ENCODE results near the gene HHIPL1.

HHIPL1 gene

DNA sequence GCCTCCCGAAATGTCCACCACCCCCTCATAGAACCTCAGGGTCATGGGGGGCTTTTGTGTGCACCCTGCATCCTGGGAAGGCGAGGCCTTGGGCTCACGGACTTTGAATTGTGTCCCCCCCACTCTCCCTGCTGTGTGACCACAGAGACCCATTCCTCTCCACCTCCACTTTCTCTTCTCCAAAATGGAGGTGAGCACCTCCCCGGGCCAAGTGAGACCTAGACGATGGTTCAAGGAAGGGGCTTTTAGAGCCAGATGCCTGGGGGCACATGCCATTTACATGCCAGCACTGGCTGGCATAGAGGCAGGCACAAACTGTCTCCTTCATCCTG is 72.7 kb downstream of the HHIPL1 start:
- Histone ChIP-seq H3K36me3 (ENCODE audit: insufficient read depth, low read depth, low read length) (no peaks in the 10 kb centered on the region), H3K9ac (ENCODE audit: low read depth, low read length) (no peak overlapping the region), H3K9me3 (ENCODE audit: insufficient read depth, low read depth, low read length) (peaks cover 3% of the 10 kb centered on the region; the same call in 1 of the 2 replicates), H3K27ac (ENCODE audit: low read length) (no peak overlapping the region), H3K27me3 (ENCODE audit: insufficient read depth, low read length) (no peaks in the 10 kb centered on the region), H3K4me3 (ENCODE audit: low read length) (no peak overlapping the region), H3K4me1 (ENCODE audit: insufficient read depth, low read length) (no peaks in the 10 kb centered on the region)

DNA sequence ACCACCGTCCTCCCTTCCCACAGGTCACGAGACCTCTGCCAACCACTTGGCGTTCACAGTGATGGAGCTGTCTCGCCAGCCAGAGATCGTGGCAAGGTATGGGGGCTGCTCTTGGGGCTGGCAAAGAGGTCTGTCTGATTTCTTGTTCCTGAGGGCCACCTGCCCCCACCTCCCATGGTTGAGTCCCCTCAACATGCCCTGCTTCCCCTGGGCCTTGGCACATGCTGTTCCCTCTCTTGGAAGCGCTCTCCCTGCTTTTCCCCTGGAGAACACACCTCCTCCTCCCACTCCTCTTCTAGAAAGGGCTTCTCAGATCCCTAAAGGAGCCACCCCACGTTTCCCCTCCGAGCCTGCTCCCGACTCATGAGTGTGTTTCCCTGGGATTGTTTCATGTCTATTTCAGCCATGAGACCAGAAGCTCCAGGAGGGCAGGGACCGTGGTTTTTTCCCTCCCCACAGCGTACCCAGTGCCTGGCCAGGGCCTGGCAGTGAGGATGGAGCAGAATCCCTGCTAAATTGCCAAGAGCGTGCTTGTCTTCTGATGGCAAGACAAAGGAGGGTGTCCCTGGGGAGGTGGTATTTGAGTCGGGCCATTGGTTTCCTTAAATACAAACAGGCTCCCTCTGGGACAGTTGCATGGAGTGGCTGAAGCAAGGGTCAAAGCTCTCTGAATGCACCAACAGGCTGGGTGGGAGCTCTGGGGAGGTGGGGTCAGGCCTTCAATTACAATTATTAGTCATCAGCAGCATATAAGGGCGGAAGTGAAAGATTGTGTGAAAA is 73.3 kb downstream of the HHIPL1 start:
- no peaks in the 10 kb centered on the region for H3K36me3 ChIP-seq (ENCODE audit: insufficient read depth, low read depth, low read length)
- H3K4me1 ChIP-seq (ENCODE audit: insufficient read depth, low read length): no peaks in the 10 kb centered on the region
- no peak overlapping the region for H3K27ac ChIP-seq (ENCODE audit: low read length)
- H3K9ac ChIP-seq (ENCODE audit: low read depth, low read length): no peak overlapping the region
- no peaks in the 10 kb centered on the region for H3K27me3 ChIP-seq (ENCODE audit: insufficient read depth, low read length)
- H3K9me3 ChIP-seq (ENCODE audit: insufficient read depth, low read depth, low read length): no peaks in the 10 kb centered on the region
- H3K4me3 ChIP-seq (ENCODE audit: low read length): no peak overlapping the region

DNA sequence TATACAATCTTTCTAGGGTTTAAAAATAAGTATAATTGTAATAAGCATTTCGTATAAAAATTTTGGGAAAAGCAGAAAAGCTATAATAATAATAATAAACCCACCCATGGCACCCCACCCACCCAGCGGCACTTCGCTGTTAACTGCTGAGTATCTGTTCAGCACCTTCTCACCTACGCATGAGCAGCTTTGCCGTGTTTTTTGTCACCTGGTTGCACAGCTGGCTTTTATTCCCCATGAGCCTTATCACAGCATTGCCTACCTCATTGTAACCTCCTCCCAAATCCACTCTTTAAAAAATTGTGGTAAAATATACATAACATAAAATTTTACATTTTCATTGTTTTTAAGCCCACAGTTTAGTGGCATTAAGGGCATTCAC is 73.9 kb downstream of the HHIPL1 start:
- no peaks in the 10 kb centered on the region for H3K36me3 ChIP-seq (ENCODE audit: insufficient read depth, low read depth, low read length)
- H3K27ac ChIP-seq (ENCODE audit: low read length): no peak overlapping the region
- H3K4me3 ChIP-seq (ENCODE audit: low read length): no peak overlapping the region
- H3K9me3 ChIP-seq (ENCODE audit: insufficient read depth, low read depth, low read length): no peaks in the 10 kb centered on the region
- no peaks in the 10 kb centered on the region for H3K27me3 ChIP-seq (ENCODE audit: insufficient read depth, low read length)
- H3K9ac ChIP-seq (ENCODE audit: low read depth, low read length): no peak overlapping the region
- no peaks in the 10 kb centered on the region for H3K4me1 ChIP-seq (ENCODE audit: insufficient read depth, low read length)

DNA sequence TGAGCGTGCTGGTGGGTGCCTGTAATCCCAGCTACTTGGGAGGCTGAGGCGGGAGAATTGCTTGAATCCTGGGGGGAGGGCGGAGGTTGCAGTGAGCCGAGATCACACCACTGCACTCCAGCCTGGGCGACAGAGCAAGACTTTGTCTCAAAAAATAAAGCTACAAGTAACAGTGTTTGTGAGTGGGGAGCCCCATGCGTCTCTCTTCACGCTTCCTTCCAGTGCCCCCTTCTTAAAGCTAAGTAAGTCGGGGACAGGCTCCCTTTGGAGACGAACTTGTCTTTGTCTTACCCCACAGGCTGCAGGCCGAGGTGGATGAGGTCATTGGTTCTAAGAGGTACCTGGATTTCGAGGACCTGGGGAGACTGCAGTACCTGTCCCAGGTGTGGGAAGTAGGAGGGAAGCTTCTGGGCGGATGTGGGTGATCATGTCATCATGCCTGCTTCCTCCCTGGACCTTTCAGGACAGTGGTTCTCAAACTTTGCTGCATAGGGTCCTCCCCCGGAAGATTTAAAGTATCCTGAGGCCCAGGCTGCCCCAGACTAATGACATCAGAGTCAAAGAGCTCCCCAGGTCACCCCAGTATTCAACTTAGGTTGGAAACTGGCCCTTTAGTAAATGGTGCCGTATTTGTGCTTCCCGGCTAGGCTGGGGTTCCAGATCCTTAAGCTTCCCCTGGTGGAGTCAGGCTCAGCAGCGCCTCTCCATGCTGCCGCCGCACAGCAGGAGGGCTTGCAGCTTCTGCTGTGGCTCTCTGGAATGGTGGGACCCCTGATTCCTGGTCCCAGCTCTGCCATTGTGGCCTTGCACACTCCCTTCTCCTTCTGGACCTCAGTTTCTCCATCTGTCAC is 76.2 kb downstream of the HHIPL1 start:
- Histone ChIP-seq H3K27me3 (ENCODE audit: insufficient read depth, low read length) (no peaks in the 10 kb centered on the region), H3K36me3 (ENCODE audit: insufficient read depth, low read depth, low read length) (no peaks in the 10 kb centered on the region), H3K9ac (ENCODE audit: low read depth, low read length) (no peak overlapping the region), H3K27ac (ENCODE audit: low read length) (no peak overlapping the region), H3K4me3 (ENCODE audit: low read length) (no peak overlapping the region), H3K4me1 (ENCODE audit: insufficient read depth, low read length) (no peaks in the 10 kb centered on the region), H3K9me3 (ENCODE audit: insufficient read depth, low read depth, low read length) (no peaks in the 10 kb centered on the region)

DNA sequence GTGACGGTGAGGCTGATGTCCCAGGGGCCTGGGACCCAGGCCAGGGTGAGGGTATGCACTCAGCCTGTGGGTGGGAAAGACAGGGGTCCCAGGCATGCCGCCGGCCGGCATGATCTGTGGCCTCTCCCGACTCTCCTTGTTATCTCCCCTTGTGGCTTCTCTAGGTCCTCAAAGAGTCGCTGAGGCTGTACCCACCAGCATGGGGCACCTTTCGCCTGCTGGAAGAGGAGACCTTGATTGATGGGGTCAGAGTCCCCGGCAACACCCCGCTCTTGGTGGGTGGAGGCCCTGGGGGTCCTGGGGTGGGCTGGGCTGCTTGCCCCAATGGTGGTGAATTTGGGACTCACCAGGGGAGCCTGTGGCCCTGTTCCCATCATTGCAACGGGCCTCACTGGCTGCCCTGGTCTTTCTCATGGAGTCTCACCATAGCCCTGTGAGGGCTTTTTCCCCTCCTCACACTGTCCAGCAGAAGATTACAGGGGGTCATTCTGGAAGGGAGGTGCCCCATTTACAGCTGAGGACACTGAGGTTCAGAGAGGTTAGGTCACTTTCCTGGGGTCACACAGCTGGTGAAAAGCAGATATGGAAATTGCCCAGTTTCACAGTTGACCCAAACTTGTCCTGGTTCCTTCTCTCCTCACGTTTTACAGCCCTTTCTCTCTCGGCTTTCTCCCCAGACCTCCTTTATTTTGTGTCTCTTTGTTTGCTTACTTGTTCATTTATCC is 77.0 kb downstream of the HHIPL1 start:
- Histone ChIP-seq H3K36me3 (ENCODE audit: insufficient read depth, low read depth, low read length) (no peaks in the 10 kb centered on the region), H3K27me3 (ENCODE audit: insufficient read depth, low read length) (no peaks in the 10 kb centered on the region), H3K9ac (ENCODE audit: low read depth, low read length) (no peak overlapping the region), H3K4me1 (ENCODE audit: insufficient read depth, low read length) (no peaks in the 10 kb centered on the region), H3K4me3 (ENCODE audit: low read length) (no peak overlapping the region), H3K27ac (ENCODE audit: low read length) (no peak overlapping the region), H3K9me3 (ENCODE audit: insufficient read depth, low read depth, low read length) (no peaks in the 10 kb centered on the region)

DNA sequence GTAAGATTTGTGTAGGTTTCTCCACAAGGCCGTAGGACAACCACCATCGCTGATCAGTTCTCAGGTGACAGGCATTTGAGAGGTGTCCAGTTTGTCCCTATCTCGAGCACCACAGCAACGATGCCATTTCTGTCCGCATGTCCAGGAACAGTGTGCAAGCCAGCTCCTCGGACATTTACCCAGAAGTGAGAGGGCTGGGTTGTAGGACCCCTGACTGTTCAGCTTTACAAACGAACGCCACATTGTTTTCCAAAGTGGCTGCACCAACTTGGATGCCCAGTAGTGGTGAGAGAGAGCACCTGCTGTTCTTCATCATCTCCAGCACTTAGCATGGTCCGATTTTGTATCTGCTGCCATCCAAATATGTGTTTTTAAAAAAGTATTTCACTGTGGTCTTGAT is 77.8 kb downstream of the HHIPL1 start:
- H3K9me3 ChIP-seq (ENCODE audit: insufficient read depth, low read depth, low read length): no peaks in the 10 kb centered on the region
- no peak overlapping the region for H3K4me3 ChIP-seq (ENCODE audit: low read length)
- H3K27ac ChIP-seq (ENCODE audit: low read length): no peak overlapping the region
- H3K9ac ChIP-seq (ENCODE audit: low read depth, low read length): no peak overlapping the region
- H3K36me3 ChIP-seq (ENCODE audit: insufficient read depth, low read depth, low read length): no peaks in the 10 kb centered on the region
- H3K27me3 ChIP-seq (ENCODE audit: insufficient read depth, low read length): no peaks in the 10 kb centered on the region
- no peaks in the 10 kb centered on the region for H3K4me1 ChIP-seq (ENCODE audit: insufficient read depth, low read length)

DNA sequence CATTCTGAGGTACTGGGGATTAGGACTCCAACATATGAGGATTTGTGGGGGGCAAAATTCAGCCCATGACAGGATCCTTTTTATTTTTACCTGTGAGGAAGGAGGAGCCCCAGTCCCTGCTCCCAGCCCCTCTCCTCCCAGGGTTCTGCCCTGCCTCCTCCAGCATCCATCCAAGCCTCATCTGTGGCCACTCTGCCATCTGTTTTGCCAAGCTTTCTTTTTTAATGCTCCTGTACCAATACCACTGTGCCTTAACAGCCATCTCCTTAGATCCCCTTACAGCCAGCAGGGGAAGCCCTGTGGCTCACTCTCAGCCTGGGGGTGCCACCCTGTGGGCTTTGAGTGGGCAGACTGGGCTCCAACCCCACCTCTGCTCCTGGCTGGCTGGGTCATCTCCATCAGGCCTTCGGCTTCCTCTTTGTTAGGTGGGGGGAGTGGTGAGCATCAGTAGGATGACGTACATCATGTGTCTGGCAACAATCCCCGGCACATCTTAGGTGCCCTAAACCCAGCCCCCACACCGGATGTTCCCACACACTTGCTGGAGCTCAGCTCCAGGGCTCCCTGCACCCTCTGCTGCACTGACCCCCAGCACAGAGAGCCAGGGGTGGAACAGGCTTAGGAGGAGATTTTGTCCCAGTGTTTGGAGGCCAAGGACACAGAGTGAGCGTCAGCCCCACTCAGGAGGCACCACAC is 79.4 kb downstream of the HHIPL1 start:
- Histone ChIP-seq H3K36me3 (ENCODE audit: insufficient read depth, low read depth, low read length) (no peaks in the 10 kb centered on the region), H3K27me3 (ENCODE audit: insufficient read depth, low read length) (no peaks in the 10 kb centered on the region)

DNA sequence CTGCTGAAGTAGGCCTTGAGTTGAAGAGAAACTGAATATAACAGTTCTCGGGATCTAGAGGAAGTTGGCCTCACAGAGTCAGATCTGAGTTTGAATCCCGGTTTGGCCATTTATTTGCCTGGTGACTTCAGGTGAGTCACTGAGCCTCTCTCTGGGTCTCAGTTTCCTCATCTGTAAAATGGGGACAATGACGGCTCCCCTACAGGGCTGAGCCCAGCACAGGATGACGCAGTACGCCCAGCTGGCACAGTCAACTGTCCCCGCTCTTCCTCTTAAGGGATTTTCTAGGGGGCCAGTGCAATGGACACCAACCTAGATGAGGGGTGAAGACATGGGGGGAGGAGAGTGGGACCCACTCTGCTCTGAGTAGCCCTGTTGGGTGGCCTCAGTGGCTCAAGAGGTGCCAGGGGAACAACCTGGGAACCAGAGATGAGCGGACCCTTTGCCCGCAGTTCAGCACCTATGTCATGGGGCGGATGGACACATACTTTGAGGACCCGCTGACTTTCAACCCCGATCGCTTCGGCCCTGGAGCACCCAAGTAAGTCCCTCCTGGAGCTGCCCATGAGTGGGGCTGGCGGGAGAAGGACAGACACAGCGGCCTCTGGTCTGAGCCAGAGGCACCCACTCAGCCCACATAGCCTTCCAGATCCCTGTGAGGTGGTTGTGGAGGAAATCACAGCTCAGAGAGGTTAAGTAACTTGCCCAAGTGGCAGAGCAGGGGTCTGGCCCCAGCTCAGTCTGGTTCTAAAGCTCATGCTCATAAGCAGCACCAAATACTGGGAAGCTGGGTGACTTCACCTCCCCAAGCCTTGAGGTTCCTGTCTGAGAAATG is 80.2 kb downstream of the HHIPL1 start:
- H3K9ac ChIP-seq (ENCODE audit: low read depth, low read length): no peak overlapping the region
- H3K9me3 ChIP-seq (ENCODE audit: insufficient read depth, low read depth, low read length): no peaks in the 10 kb centered on the region
- no peaks in the 10 kb centered on the region for H3K36me3 ChIP-seq (ENCODE audit: insufficient read depth, low read depth, low read length)
- no peak overlapping the region for H3K27ac ChIP-seq (ENCODE audit: low read length)
- no peak overlapping the region for H3K4me3 ChIP-seq (ENCODE audit: low read length)
- H3K27me3 ChIP-seq (ENCODE audit: insufficient read depth, low read length): no peaks in the 10 kb centered on the region
- no peaks in the 10 kb centered on the region for H3K4me1 ChIP-seq (ENCODE audit: insufficient read depth, low read length)

More for the DNA sequence above, 79.4 kb downstream of the HHIPL1 start:
- Histone ChIP-seq H3K9me3 (ENCODE audit: insufficient read depth, low read depth, low read length) (no peaks in the 10 kb centered on the region), H3K4me1 (ENCODE audit: insufficient read depth, low read length) (no peaks in the 10 kb centered on the region), H3K27ac (ENCODE audit: low read length) (no peak overlapping the region), H3K4me3 (ENCODE audit: low read length) (no peak overlapping the region), H3K9ac (ENCODE audit: low read depth, low read length) (no peak overlapping the region)

DNA sequence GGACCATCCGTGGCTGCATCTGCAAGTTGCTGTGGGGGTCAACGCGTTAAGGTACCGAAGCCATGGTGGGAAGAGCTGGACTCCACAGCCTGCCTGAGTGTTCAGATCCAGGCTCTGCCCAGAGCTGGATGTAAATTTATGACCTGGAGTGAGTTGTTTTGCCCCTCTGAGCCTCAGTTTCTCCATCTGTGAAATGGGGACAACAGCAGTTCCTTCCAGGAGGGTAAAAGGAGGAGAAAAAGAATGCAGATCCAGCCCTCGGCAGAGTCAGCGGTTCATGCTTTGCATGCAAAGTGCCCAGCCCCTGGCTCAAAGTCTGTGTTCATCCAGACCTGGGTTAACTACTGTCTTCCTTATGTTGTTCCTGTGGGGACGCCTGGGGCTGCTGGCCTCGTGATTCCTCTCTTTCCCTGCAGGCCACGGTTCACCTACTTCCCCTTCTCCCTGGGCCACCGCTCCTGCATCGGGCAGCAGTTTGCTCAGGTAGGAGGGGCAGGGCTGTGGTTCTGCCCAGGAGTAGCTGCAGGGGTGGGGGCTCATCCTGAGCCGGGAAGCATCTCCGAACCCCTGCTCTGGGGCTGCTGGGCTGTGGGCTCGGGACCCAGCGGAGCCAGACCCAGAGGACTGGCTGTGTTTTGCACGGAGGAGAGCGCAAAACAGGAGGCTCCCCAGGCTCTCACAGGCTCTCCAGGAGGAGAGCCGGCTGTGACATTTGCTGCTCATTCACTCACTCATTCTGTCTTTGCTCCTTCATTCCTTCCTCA is 81.0 kb downstream of the HHIPL1 start:
- Histone ChIP-seq H3K27me3 (ENCODE audit: insufficient read depth, low read length) (no peaks in the 10 kb centered on the region), H3K4me1 (ENCODE audit: insufficient read depth, low read length) (no peaks in the 10 kb centered on the region), H3K4me3 (ENCODE audit: low read length) (no peak overlapping the region), H3K27ac (ENCODE audit: low read length) (no peak overlapping the region), H3K9ac (ENCODE audit: low read depth, low read length) (no peak overlapping the region), H3K36me3 (ENCODE audit: insufficient read depth, low read depth, low read length) (no peaks in the 10 kb centered on the region), H3K9me3 (ENCODE audit: insufficient read depth, low read depth, low read length) (no peaks in the 10 kb centered on the region)

DNA sequence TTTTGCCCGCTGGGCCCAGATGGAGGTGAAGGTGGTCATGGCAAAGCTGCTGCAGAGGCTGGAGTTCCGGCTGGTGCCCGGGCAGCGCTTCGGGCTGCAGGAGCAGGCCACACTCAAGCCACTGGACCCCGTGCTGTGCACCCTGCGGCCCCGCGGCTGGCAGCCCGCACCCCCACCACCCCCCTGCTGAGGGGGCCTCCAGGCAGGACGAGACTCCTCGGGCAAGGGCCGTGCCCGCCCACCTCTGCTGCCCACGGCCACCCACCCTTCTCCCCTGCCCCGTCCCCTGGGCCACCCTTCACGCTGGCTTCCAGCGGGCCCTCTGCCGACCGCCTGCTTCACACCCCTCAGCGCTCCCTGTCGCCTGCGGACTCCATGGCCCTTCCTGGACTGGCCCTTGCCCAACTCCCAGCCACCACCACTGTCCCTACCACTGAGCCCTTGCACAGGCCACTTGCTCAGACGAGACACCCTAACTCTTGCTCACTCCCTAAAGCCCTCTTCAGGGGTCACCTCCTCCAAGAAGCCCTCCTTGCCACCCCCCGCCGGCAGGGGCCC is 81.7 kb downstream of the HHIPL1 start:
- Histone ChIP-seq H3K36me3 (ENCODE audit: insufficient read depth, low read depth, low read length) (no peaks in the 10 kb centered on the region), H3K27me3 (ENCODE audit: insufficient read depth, low read length) (no peaks in the 10 kb centered on the region), H3K4me3 (ENCODE audit: low read length) (no peak overlapping the region), H3K9ac (ENCODE audit: low read depth, low read length) (no peak overlapping the region), H3K4me1 (ENCODE audit: insufficient read depth, low read length) (no peaks in the 10 kb centered on the region), H3K27ac (ENCODE audit: low read length) (no peak overlapping the region), H3K9me3 (ENCODE audit: insufficient read depth, low read depth, low read length) (no peaks in the 10 kb centered on the region)

All from iPS-20b (cell line).